Activated T-cell treated with anti-CD3 and anti-CD28 coated beads, Interleukin-2, amount 50 U/mL, for 48 hours (primary cell): ENCODE measurements around the gene RTN1.

ENCODE experiments used
- DNase-seq, 2 experiments: peaks; one replicate each; pipeline ENCODE4 v3.0.0-alpha.2; 2020

RTN1 gene

DNA sequence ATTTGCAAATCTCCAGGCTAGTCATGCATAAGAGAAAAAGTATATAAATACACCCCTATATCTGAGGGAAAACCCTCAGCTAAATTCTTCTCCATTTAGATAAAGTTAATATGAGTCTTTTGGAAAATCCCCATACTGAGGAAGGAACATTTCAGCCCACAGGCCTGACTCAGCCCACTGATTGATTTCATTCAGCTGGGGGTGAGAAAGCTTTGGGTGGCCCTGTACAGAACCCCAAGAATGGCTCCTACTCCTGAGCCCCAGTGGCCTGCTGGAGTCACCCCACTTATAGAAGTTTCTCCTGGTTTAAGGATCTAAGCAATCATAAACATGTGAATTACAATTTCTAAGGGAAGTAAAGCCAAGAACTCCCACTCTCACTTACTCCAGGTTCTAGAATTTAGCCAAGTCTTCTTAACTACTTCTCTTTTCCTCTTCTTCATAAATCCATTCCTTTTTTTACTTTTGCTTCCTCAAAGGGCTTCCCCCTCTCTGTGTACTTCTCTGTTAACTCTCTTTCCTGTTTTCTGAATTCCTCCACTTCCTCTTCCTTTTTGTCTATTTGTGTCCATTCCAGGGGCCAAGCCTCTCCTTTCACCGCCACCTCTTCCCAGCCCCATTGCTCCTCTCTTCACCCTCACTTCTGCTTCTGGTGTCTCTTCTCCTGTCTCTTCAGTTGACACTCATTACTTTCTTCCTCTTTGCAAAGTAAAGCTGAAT is 21.0 kb downstream of the RTN1 start:
- no peak for DNase-seq

DNA sequence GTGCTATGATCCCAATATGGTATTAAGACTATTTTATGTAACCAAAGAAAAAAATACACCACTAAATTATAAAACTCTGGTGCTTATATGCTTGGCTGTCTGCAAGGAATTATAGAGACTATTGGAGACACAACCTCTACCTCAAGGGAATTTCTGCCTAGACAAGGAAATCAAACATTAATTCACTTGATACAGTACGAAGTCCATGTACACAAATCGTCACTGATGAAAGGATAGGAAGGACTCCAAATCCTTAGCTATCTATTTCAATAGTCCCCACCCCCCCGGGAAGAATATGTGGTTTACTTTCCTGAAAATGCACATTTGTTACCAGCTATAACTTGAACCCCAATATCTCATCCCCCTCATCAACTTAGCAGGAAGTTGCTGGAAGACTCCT is 21.9 kb downstream of the RTN1 start:
- no peak for DNase-seq

DNA sequence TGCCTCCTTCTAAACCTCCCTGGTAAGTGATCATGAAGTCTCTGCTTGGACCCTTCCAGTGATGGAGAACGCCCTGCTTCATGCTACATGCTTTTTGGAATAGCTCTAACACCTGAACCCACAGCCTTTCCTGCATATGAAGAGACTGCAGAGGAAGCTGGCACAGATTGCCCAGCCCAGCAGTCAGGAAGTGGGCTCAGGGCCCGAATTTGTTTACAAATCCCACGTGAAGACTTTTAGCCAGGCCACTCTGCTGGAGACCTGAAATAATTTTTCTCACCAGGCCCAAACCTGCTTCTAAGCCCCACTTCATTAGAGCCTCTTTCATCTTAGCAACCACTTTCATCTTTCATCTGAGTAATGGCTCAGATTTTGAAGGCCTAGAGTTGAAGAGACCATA is 22.9 kb downstream of the RTN1 start:
- no peak for DNase-seq

DNA sequence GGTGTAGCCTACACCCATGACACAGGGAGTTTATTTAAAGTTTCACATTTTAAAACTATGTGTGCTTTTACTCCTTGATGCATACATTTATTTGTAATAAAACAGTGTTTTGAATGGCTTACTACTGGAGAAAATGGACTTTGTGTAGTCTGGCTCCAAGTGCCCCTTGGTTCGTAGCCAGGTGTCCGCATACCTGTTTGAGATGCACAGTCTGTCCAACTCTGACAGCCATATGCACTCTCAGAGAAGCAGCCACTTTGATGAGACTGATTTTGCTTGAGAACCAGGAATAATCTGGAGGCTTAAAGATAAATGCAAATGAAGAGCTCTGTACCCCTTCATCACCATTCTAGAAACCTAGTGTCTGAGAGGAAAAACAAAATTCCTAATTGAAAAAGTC is 24.0 kb downstream of the RTN1 start:
- no peak for DNase-seq

DNA sequence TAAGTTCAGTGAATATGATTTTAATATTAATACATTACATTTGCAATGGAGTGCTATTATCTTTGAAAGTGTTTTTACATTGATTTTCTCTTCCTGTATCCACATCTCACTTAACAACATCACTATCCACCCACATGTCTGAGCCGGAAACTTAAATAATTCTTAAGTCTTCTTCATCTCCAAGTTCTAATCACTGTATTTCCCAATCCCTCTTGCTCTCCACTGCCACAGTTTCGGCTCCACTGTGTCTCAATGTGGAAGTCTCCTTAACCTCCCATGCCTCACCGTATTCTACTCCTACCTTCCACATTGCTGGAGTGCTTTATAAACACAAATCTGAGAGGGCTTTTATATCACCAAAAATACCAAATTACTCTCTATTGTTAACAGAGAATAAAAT is 25.3 kb downstream of the RTN1 start:
- DNase-seq: no peak

DNA sequence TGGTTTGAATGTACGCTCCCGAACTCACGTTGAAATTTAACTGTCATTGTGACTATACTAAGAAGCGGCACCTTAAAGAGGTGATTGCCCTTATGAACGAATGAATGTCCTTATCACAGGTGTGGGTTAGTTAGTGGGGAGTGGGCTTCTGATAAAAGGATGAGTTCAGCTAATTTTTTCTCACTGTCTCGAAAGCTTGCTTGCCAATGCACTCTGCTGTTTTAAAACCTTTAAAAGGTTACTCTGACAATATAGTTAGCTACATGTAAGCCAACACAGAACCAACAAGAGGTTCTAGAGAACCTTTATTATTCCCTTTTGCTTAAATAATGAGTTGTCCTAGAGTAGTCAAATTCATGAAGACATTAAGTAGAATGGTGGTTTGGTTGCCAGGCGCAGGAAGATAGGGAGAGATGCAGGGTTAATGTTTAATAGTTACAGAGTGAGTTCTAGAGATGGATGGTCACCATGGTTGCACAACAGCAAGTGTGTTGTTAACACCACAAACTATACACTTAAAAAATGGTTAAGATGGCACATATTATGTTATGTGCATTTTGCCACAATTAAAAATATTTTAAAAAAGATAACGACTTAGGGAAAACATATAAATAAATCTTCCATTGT is 26.3 kb downstream of the RTN1 start:
- no peak for DNase-seq

DNA sequence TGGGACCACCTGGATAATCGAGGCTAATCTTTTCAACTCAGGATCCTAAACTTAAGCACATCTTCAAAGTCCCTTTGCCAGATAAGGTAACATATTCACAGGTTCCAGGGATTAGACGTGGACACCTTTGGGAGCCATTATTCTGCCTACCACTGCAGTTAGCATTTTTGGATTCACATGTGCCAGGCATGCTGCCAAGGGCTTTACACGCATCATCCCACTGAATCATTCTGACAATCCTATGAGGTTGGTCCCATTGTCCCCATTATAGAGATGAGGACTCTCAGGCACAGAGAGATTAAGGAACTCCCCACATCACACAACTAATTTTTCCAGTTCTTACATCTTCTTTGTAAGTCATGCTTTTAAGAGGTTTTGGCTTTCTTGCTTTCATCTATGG is 34.5 kb downstream of the RTN1 start:
- DNase-seq: no peak

DNA sequence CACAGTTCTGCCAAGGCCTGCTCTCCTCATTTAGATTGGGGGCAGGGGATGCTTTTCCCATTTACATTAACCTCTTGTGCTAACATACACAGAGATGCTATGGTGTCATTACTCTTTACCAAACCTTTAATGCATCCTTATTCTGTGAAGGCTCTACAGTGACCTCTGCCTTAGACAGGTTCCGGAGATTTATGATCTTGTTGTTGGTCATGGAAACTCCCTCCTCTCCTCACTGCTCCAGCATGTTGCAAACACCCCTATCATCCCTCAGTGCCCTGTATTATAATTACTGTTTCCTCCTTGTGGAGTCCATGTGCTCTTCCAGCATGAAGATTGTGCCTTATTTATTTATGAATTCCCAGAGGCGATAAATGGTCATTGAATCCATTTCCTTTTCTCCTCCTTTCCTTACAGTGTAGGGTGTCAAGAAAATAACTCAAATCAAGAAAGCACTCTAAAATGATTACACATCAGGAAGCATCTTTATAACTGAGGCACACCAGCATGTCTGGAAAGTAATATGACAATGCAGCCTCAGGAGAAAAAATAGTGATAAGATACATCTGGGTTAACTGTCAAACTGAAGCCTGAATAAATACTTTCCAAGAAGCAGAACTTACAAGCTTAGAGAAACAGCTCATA is 37.8 kb downstream of the RTN1 start:
- DNase-seq: no peak

DNA sequence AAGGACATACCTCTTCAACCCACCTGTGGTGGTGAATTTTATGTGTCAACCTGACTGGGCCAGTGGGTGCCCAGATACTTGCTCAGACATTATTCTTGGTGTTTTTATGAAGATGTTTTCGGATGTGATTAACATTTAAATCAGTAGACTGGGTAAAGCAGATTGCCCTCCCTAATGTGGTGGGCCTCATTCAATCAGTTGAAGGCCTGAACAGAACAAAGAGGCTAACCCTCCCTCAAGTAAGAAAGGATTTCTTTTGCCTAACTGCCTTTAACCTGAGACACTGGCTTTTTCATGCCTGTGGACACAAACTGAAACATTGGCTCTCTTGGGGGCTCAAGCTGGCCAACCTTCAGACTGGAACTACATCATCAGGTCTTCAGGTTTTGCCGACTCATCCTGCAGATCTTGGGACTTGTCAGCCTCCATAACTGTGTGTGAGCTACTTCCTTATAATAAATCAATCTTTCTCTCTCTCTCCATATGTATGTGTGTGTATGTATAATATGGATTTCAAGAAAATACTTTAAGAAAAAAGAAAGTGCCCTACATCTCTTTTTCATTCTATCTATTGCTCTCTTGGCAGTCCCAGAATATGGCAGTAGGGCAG is 39.4 kb downstream of the RTN1 start:
- no peak for DNase-seq

DNA sequence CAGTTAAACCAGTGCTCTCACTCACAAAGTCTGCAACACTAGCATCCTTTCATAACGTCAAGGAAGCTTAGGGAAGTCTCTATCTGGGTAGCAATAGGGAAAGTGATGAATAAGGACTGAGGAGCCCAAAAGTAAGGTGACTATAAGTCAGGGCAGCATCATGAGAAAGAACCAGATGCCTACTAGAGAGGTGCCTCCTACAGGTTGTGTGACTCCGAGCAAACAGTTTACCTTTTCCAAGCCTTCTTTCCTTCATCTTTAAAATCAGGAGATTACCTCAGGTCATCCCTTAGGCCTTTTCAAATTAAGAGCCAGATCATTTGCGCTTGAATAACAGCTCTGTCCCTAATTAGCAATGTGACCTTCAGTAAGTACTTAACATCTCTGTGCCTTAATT is 40.2 kb downstream of the RTN1 start:
- no peak for DNase-seq

DNA sequence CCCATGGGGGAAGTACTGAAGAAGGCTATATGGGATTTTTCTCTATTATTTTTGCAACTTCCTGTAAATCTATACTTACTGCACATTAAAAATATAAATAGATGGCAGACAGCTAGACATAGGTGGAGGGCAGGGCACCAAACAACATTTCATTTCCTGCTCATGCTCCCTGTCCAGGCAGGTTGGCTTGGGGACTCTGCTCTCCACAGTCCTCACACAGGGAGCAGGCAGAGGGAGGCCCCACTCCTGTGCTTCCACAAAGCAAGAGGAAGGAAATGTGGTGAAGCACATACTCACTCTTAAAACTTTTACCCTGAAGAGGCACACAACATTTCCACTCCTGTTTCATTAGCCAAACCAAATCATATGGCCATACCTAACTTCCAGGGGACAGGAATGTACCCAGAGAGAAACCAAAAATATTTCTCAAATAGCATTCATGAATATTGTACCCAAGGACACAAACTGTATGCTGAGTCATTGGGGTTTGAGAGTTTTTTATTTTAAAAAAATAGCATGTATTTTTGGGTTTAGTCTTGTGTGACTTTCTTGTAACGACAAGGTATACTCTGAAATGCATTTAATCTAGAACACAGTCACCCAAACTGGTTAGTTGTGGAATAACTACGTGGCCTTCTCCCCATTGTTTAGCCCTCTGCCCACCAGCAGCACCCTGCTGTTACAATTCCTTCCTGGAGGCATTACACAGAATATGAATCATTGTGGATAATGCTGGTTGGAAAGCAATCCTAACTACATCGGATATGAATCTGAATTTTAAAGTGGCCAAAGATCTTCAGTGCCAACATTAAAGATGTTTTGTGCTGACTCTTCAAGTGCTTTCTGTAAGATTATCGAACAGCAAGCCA is 40.9 kb downstream of the RTN1 start:
- DNase-seq: no peak

DNA sequence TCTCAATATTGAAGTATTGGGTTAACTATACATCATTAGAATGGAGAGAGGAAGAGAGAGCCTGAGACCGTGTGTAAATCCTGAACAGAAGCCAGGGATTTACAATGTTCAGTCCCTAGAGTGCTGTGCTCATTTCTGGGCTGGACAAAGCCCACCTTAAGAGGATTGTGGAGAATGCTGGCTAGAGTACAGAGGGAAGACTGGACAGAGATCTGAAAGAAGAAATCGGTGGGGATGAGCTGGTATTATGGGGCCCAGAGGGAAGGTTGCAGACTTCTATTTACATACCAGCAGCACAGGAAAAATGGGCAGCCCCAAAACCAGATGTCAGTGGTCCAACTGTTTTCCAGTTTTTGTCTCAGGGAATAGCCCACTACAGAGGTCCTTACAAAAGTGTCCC is 42.3 kb downstream of the RTN1 start:
- no peak for DNase-seq

DNA sequence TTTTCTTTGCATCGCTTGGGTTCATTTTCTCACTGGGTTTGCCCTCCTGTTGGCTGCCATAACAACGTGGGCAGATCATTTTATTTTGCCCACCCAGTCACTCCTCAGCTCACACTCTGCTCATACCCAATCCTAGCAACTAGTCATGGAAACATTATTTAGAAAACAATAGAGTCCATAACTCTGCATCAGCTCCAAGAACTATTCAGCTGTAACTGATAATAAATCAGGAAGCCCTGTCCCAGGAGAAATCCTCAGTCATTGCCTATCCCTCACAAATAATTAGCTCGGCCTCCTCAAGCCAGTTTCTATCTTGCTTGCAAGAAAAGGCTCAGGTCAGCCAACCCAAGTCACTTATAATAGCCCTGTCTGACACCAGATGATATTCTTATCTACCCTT is 43.2 kb downstream of the RTN1 start:
- no peak for DNase-seq

DNA sequence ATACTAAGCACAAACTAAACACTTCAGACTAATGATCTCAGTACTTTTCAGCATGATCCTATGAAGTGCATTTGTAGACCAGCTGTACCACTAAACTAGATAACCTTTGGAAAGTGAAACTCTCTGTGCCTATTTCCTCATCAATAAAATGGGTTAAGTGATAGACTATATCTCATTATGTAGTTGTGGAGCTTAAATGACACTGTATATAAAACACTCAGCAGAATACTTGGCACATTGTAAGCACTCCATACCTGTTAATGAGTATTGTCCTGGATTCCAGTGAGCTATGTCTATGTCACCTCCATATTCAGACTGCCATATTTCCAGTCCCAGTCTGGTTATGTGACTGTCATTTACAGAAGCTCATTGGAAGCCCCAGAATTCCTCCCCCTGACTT is 44.4 kb downstream of the RTN1 start:
- no peak for DNase-seq

DNA sequence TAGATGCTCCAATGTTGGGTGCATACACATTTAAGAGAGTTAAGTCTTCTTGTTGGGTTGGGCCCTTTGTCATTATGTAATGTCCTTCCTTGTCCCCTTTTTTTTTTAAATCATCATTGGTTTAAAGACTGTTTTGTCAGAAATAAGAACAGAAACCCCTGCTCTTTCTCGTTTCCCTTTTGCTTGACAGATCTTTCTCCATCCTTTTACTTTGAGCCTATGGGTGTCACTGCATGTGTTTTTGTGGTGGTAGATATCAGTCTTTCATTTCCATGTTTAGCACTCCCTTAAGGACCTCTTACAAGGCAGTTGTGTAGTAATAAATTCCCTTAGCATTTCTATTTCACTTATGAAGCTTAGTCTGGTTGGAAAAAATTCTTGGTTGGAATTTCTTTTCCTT is 47.4 kb downstream of the RTN1 start:
- DNase-seq: no peak

DNA sequence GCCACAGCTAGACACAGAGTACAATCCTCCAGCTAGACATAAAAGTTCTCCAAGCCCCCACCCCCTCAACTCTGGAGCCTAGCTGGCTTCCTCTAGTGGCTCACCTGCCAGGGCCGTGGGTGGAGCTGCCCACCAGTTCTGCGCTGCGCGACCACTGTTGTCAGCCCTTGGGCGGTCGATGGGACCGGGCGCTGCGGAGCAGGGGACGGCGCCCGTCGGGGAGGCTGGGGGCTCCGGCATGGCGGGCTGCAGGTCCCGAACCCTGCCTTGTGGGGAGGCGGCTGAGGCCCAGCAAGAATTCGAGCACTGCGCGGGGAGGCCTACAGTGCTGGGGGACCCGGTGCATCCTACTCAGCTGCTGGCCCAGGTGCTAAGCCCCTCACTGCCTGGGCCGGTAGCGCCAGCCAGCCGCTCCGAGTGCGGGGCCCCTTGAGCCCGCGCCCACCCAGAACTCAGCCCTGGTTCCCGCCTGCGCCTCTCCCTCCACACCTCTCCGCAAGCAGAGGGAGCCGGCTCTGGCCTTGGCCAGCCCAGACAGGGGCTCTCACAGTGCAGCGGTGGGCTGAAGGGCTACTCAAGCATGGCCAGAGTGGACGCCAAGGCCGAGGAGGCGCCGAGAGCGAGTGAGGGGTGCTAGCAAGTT is 51.0 kb downstream of the RTN1 start:
- DNase-seq: no peak

DNA sequence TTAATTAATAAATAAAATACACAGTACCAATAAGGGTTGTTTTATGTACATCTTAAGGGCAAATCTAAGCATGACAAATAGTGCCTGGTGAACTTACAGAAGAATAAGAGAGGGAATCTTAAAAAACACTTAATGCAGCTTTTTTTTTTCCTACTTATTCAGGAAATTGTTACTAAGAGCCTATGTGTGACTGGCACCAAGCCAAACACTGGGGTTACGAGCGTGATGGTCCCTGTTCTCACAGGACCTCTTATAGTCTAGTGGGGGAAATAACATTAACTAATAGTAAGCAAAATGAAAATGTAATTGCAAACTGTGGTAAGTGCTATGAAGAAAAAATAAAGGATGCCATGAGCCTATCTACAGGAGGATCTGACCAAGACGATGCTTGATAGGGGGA is 53.6 kb downstream of the RTN1 start:
- no peak for DNase-seq

DNA sequence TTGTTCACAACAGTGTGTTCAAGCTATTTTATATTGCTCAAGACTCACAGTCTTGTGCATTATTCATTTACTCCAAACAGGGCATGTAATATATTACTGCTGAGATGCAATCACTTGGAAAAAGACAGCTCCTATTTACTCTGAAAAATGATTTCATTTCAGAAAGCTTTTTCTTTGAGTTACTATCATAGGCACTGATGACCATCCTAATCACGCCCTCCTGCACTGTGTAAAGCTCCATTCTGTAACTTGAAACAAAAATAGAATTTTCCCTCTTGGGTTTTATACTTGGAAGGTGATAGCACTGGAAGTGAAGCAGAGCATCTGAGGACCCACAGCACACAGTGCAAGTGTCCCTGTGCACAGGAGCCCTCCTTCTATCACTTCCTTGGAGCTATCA is 55.6 kb downstream of the RTN1 start:
- DNase-seq: no peak

DNA sequence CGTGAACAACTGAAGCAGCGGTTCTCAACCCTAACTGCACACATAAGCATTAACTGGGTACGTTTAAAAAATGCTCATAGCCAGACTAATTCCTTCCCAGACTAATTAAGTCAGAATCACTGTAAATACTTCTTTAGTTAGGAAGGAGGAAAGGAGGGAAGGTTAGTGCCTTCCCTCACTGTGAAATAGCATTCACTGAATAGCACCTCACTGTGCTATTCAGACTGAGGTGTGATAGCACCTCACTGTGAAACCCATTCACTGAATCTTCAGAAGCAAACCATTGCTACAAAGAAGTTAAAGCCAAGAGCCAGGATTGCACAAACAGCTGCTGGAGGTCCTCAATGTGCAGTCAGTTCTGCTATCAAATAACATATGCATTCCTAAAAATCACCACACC is 58.8 kb downstream of the RTN1 start:
- DNase-seq: no peak

DNA sequence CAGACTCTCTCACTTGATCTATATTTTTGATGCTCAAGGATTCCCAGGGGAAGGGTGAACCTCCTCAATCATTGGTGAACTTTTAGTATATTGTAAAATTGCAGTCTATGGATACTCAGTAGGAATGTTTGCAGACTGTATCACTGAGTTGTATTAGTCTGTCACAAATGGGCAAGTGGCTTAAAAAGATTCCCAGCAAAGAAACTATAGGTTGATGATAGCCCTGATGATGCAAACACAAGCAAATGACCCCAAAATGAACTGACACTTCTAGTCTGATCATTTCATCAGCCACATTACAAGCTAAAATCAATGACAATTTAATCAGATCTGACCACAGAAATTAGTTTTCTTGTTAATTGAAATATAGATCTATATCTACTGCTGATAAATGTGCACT is 59.5 kb downstream of the RTN1 start:
- no peak for DNase-seq

DNA sequence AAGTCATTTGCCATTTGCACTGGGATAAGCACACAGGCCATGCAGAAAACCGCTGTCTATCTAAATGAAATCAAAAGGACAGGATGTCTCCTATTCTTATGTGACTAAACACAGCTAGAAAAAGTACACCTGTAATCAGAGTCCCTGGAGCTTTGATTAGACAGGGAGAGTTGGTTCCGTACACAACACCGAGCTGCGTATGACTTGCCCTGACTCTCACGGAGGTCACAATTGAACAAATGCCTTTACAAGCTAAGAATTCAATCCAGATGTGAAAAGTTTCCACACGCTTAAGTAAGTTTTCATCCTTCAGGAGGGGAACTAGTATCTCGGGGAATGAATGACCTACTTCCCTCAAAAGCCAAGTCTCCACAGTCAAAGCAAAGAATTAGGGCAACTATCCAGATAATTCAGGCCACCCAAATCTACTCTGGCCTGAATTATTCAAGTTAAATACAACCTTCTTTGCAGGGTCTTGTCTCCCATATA is 67.5 kb downstream of the RTN1 start:
- DNase-seq: no peak

DNA sequence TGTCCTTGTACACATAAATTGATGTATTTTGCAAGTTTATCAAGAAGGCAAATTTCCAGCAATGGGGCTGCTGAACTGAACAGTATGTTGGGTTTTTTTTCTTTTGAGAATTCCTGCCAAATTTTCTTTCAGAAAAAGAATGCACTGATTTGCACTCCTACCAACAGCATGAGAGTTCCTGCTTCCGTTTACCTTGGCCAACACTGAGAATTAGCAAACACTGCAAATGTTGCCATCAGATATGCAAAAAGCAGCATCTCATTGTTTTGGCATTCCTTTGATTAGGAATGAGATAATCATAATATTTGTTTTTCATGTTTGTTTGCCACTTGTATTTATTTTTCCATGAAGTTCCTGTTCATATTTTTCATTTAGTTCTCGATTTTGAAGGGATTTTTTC is 82.4 kb downstream of the RTN1 start:
- no peak for DNase-seq
